Activated T-cell treated with anti-CD3 and anti-CD28 coated beads for 24 hours (primary cell): ENCODE measurements around the gene PSMD6.

ENCODE experiments used
- DNase-seq: peaks from one replicate; pipeline ENCODE4 v3.0.0-alpha.2; 2020; ENCODE audit warnings: low read depth

PSMD6 gene

GRCh38 chr3:64008487-64009351 lies 14.6 kb downstream of the PSMD6 start:
- no peak for DNase-seq

- no peak for DNase-seq
These were observed 15.3 kb downstream of the PSMD6 start for GRCh38 chr3:64008017-64008416.

- no peak for DNase-seq
These were observed 19.7 kb downstream of the PSMD6 start for GRCh38 chr3:64003589-64003988.

GRCh38 chr3:64002233-64002632 lies 21.1 kb downstream of the PSMD6 start:
- no peak for DNase-seq

- no peak for DNase-seq
These were observed 22.7 kb downstream of the PSMD6 start for GRCh38 chr3:64000453-64001055.

- no peak for DNase-seq
These were observed 24.2 kb downstream of the PSMD6 start for GRCh38 chr3:63998852-63999754.

- DNase-seq, result no peak
These were observed 28.2 kb downstream of the PSMD6 start for GRCh38 chr3:63995086-63995485.

GRCh38 chr3:63993653-63994079 lies 29.6 kb downstream of the PSMD6 start:
- peak; percentile 37 for DNase-seq

GRCh38 chr3:63992516-63993209 lies 30.6 kb downstream of the PSMD6 start:
- no peak for DNase-seq

GRCh38 chr3:63991666-63992065 lies 31.6 kb downstream of the PSMD6 start:
- no peak for DNase-seq

- DNase-seq, result no peak
These were observed 32.6 kb downstream of the PSMD6 start for GRCh38 chr3:63990733-63991132.

GRCh38 chr3:63990204-63990603 lies 33.1 kb downstream of the PSMD6 start:
- no peak for DNase-seq

GRCh38 chr3:63988943-63989342 lies 34.4 kb downstream of the PSMD6 start:
- no peak for DNase-seq

GRCh38 chr3:63986831-63987230 lies 36.5 kb downstream of the PSMD6 start:
- DNase-seq, result no peak

- no peak for DNase-seq
These were observed 37.1 kb downstream of the PSMD6 start for GRCh38 chr3:63986146-63986545.

GRCh38 chr3:63984391-63984790 lies 38.9 kb downstream of the PSMD6 start:
- DNase-seq, result no peak

GRCh38 chr3:63981980-63982379 lies 41.3 kb downstream of the PSMD6 start:
- DNase-seq, result no peak

- DNase-seq, result no peak
These were observed 42.3 kb downstream of the PSMD6 start for GRCh38 chr3:63980830-63981498.

- DNase-seq, result no peak
These were observed 43.3 kb downstream of the PSMD6 start for GRCh38 chr3:63980019-63980418.

- DNase-seq, result no peak
These were observed 44.0 kb downstream of the PSMD6 start for GRCh38 chr3:63979093-63979885.

GRCh38 chr3:63977893-63978292 lies 45.4 kb downstream of the PSMD6 start:
- DNase-seq, result no peak
